DND-41 (cell line): ENCODE results near the gene NEB.
"Not testable (repeated sequence)": the region's sequence is repeated elsewhere in the genome, so short reads cannot be mapped to it uniquely, and the experiment has no call there.

ENCODE experiments used
- ATAC-seq: fragments of 200-7000 bp; cut with Tn5 transposase; 3 replicates; pipeline ENCODE4 v1.9.1; 2021; ENCODE audit warnings: low read depth; ENCODE audit not compliant: insufficient read depth
- DNase-seq: peaks from one replicate; pipeline ENCODE4 v3.0.0-alpha.2; 2020
- H2AFZ ChIP-seq: 2 replicates; pipeline ENCODE4 v1.6.0; 2012; ENCODE audit warnings: low read depth, low read length
- H3K27ac ChIP-seq: 2 replicates; pipeline ENCODE4 v1.5.1; 2012; ENCODE audit warnings: low read length, inconsistent platforms
- H3K27me3 ChIP-seq: fragments of 200-600 bp; sonication (generic); 2 replicates; pipeline ENCODE4 v1.6.0; 2012; ENCODE audit warnings: low read length, mild to moderate bottlenecking, inconsistent platforms; ENCODE audit not compliant: insufficient read depth, poor library complexity
- H3K36me3 ChIP-seq: 2 replicates; pipeline ENCODE4 v1.5.1; 2012; ENCODE audit warnings: low read length, inconsistent platforms; ENCODE audit not compliant: insufficient read depth
- H3K4me1 ChIP-seq: 2 replicates; pipeline ENCODE4 v1.5.1; 2012; ENCODE audit warnings: mild to moderate bottlenecking, low read length; ENCODE audit not compliant: insufficient read depth
- H3K4me2 ChIP-seq: 2 replicates; pipeline ENCODE4 v1.6.0; 2012; ENCODE audit warnings: mild to moderate bottlenecking, moderate library complexity, low read length, inconsistent platforms; ENCODE audit not compliant: insufficient read depth
- H3K4me3 ChIP-seq, 2 experiments: fragments of 200-600 bp in 1 of 2; shearing (Covaris generic) in 1 of 2; 2 replicates each; pipeline ENCODE4 v1.5.1; 2012 to 2016; ENCODE audit warnings: inconsistent platforms in 2 of 2, low read length in 2 of 2, mild to moderate bottlenecking in 2 of 2, low read depth in 1 of 2, moderate library complexity in 1 of 2
- H3K79me2 ChIP-seq: 2 replicates; pipeline ENCODE4 v1.6.0; 2012; ENCODE audit warnings: low read length, inconsistent platforms; ENCODE audit not compliant: insufficient read depth
- H3K9ac ChIP-seq: 2 replicates; pipeline ENCODE4 v1.6.0; 2012; ENCODE audit warnings: low read depth, mild to moderate bottlenecking, inconsistent platforms, low read length, moderate library complexity
- H3K9me3 ChIP-seq: 2 replicates; pipeline ENCODE4 v1.5.1; 2012; ENCODE audit warnings: low read length, moderate library complexity, mild to moderate bottlenecking, inconsistent platforms; ENCODE audit not compliant: insufficient read depth, severe bottlenecking
- H4K20me1 ChIP-seq: 2 replicates; pipeline ENCODE4 v1.6.0; 2012; ENCODE audit warnings: low read length; ENCODE audit not compliant: insufficient read depth
- EZH2 ChIP-seq: IDR thresholded peaks from 3 replicates; pipeline ENCODE4 v1.6.1; 2012; ENCODE audit warnings: borderline replicate concordance, low read depth, mild to moderate bottlenecking, moderate library complexity, low read length, inconsistent platforms; ENCODE audit not compliant: severe bottlenecking
- TF ChIP-seq, protein P1 (sequence below): IDR thresholded peaks from 2 replicates; pipeline ENCODE4 v1.5.1; 2012; ENCODE audit warnings: borderline replicate concordance, low read length, moderate library complexity, mild to moderate bottlenecking; ENCODE audit not compliant: poor library complexity, severe bottlenecking; ENCODE audit errors: extremely low read depth

The NEB gene

DNA sequence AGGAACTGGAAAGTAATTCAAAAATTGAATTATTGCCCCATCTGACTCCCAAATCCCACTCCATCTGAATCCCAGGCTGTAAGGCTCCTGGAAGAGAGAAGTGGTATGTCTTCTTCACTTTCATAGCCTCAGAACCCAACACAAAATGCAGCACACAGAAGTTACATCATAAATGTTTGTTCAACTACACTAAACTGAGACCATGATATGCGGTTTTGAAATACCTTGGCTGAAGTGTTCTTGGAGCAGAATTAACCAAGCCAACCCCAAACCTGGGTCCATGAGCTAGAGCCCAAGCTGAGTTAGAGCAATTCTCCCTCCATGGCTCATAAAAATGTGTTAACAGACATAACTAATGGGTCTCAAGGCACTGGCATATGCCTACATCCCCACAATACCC, 23.3 kb downstream of the NEB start:
- Histone ChIP-seq H3K27me3 (no peaks in the 10 kb centered on the region), H2AFZ (no peak overlapping the region), H3K4me1 (no peaks in the 10 kb centered on the region), H3K27ac (no peak overlapping the region), H3K36me3 (no peaks in the 10 kb centered on the region), H3K9ac (no peak overlapping the region), H4K20me1 (no peaks in the 10 kb centered on the region), H3K4me2 (no peak overlapping the region), H3K79me2 (no peaks in the 10 kb centered on the region), H3K4me3 (no peak overlapping the region), H3K9me3 (no peaks in the 10 kb centered on the region)
- ATAC-seq (no peak), DNase-seq (no peak)
- TF ChIP-seq, protein P1, sequence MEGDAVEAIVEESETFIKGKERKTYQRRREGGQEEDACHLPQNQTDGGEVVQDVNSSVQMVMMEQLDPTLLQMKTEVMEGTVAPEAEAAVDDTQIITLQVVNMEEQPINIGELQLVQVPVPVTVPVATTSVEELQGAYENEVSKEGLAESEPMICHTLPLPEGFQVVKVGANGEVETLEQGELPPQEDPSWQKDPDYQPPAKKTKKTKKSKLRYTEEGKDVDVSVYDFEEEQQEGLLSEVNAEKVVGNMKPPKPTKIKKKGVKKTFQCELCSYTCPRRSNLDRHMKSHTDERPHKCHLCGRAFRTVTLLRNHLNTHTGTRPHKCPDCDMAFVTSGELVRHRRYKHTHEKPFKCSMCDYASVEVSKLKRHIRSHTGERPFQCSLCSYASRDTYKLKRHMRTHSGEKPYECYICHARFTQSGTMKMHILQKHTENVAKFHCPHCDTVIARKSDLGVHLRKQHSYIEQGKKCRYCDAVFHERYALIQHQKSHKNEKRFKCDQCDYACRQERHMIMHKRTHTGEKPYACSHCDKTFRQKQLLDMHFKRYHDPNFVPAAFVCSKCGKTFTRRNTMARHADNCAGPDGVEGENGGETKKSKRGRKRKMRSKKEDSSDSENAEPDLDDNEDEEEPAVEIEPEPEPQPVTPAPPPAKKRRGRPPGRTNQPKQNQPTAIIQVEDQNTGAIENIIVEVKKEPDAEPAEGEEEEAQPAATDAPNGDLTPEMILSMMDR: no peak
- no peak for TF ChIP-seq EZH2

- DNase-seq: no peak
- H2AFZ ChIP-seq: no peak overlapping the region
- no peak overlapping the region for H3K4me2 ChIP-seq
- no peak overlapping the region for H3K9ac ChIP-seq
- H3K4me3 ChIP-seq: no peak overlapping the region
- no peaks in the 10 kb centered on the region for H3K79me2 ChIP-seq
- H3K36me3 ChIP-seq: no peaks in the 10 kb centered on the region
- ATAC-seq: no peak
- H4K20me1 ChIP-seq: no peaks in the 10 kb centered on the region
- no peak overlapping the region for H3K27ac ChIP-seq
- no peaks in the 10 kb centered on the region for H3K9me3 ChIP-seq
- no peaks in the 10 kb centered on the region for H3K27me3 ChIP-seq
- H3K4me1 ChIP-seq: no peaks in the 10 kb centered on the region
- no peak for TF ChIP-seq EZH2
- TF ChIP-seq, protein P1: no peak
These were observed 25.5 kb downstream of the NEB start for GRCh38 chr2:151708788-151709187.

DNA sequence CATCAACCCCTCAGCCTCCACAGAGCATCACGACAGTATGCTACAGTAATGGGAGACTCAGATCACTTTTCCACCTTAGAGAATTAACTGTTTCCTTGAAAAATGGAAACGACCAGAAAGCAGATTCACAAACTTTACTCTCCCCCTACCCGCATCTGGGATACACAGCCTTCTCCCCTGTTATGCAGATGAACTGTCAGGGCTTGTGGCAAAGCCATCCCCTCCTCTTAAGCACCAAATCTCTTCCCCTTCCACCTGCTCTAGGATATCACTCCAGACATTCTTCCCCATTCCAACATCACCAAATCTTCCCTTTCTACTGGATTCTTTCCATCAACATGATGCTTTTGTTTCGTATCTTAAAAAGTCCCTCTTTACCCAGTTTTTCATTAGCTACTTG, 26.4 kb downstream of the NEB start:
- no peaks in the 10 kb centered on the region for H3K79me2 ChIP-seq
- no peak overlapping the region for H3K9ac ChIP-seq
- no peaks in the 10 kb centered on the region for H4K20me1 ChIP-seq
- H3K27ac ChIP-seq: no peak overlapping the region
- DNase-seq: no peak
- H3K36me3 ChIP-seq: no peaks in the 10 kb centered on the region
- no peak for TF ChIP-seq EZH2
- TF ChIP-seq, protein P1: no peak
- ATAC-seq: no peak
- H3K4me2 ChIP-seq: no peak overlapping the region
- H3K4me3 ChIP-seq: no peak overlapping the region
- no peak overlapping the region for H2AFZ ChIP-seq
- H3K27me3 ChIP-seq: no peaks in the 10 kb centered on the region
- H3K9me3 ChIP-seq: no peaks in the 10 kb centered on the region
- no peaks in the 10 kb centered on the region for H3K4me1 ChIP-seq

DNA sequence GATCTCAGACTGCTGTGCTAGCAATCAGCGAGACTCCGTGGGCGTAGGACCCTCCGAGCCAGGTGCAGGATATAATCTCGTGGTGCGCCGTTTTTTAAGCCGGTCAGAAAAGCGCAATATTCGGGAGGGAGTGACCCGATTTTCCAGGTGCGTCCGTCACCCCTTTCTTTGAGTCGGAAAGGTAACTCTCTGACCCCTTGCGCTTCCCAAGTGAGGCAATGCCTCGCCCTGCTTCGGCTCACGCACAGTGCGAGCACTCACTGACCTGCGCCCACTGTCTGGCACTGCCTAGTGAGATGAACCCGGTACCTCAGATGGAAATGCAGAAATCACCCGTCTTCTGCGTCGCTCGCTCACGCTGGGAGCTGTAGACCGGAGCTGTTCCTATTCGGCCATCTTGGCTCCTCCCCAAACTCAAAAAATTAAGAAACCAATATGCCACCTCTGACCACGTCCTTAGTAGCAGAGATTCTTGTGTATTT, 29.8 kb downstream of the NEB start:
- not testable (repeated sequence) for H3K9me3 ChIP-seq, H3K79me2 ChIP-seq, H3K9ac ChIP-seq, H3K27me3 ChIP-seq, H2AFZ ChIP-seq, H3K4me2 ChIP-seq, DNase-seq, H3K36me3 ChIP-seq, ATAC-seq, H3K4me1 ChIP-seq, H4K20me1 ChIP-seq, H3K4me3 ChIP-seq, H3K27ac ChIP-seq

DNA sequence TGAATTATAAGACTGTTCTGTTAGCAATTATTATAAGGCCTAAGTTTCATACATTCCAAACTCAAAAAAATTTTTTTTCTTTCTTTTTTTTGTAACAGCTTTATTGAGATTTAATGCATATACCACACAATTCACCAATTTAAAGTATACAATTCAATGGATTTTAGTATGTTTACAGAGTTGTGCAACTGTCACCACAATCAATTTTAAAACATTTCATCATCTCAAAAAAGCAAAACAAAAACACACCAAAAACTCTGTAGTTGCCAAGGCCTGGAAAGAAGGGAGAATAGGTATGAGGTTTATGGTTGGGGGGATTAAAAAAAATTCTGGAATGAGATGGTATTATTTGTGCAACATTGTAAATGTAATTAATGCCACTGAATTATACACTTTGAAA, 36.1 kb downstream of the NEB start:
- ATAC-seq, H4K20me1 ChIP-seq, H3K9me3 ChIP-seq, H3K9ac ChIP-seq, DNase-seq, H3K27ac ChIP-seq, H3K36me3 ChIP-seq, H3K4me3 ChIP-seq, H3K27me3 ChIP-seq, H3K4me1 ChIP-seq, H3K79me2 ChIP-seq, H3K4me2 ChIP-seq, H2AFZ ChIP-seq: not testable (repeated sequence)
